Pancreas (tissue), 10 donors: ENCODE measurements around the gene STAC3. TPM values are rescaled to one million over a fixed set of nuclear protein-coding genes. Genes with fewer than 3 reads are reported as not detected.

Experiments
- ATAC-seq, 4 donors: fragments of 200-7000 bp; cut with Tn5 transposase; one replicate each; pipeline versions ENCODE4 v1.8.0 to v1.9.1; 2020; ENCODE audit warnings: mild to moderate bottlenecking in 4 of 4, moderate library complexity in 4 of 4
- DNase-seq, 6 donors: peaks; one replicate each; pipeline ENCODE4 v3.0.0-alpha.2; 2020
- FAIRE-seq: peaks from 2 replicates; lab custom pipeline; 2012; peaks lifted over from hg19 to GRCh38; lab: Jason Lieb, UNC
- H3K27ac ChIP-seq, 4 donors: fragments of 200-600 bp; sonication (generic); 1 replicate in 3 of 4; 2 replicates in 1 of 4; pipeline versions ENCODE4 v1.5.0 to v1.8.0; 2020
- H3K27me3 ChIP-seq, 4 donors: fragments of 200-600 bp; one replicate each; pipeline ENCODE4 v1.8.0; 2021
- H3K36me3 ChIP-seq, 3 donors: fragments of 200-600 bp; sonication (generic) in 1 of 3; one replicate each; pipeline versions ENCODE4 v1.5.0 to v1.8.0; 2020 to 2021
- H3K4me1 ChIP-seq, 3 donors: fragments of 200-600 bp; one replicate each; pipeline ENCODE4 v1.8.0; 2021
- H3K4me3 ChIP-seq, 4 donors: fragments of 200-600 bp; sonication (generic) in 2 of 4; one replicate each; pipeline versions ENCODE4 v1.5.0 to v1.8.0; 2020 to 2021
- H3K9me3 ChIP-seq, 4 donors: fragments of 200-600 bp; one replicate each; pipeline ENCODE4 v1.8.0; 2021
- WGBS, 2 donors: extraction: QIAGEN DNeasy Blood & Tissue Kit; methylation state at CpG; one replicate each; pipeline ENCODE4 v1.1.7; 2013; 5-methylcytosine and 5-hydroxymethylcytosine counted together
- intact Hi-C, 3 donors: fragments of 100-400 bp; cut with DNase I; formaldehyde crosslinking; loops; one replicate each; pipeline versions ENCODE4 v1.11.1 to v1.14.2; 2022
- polyA plus RNA-seq, 2 donors: library from polyadenylated mRNA; stranded (reverse); fragments of 200-250 nt; gene quantifications; one replicate each; pipeline ENCODE4 v1.2.3, GENCODE V29; 2013
- total RNA-seq, 6 donors: library from RNA; stranded (reverse); fragmentation: NEBNext Ultra II Directional in 4 of 6; extraction: Animal tissue kit (Norgen Biotek cat#: 25700) in 4 of 6; gene quantifications; one replicate each; pipeline versions ENCODE4 v1.2.1 to v1.2.4, GENCODE V29; 2021 to 2023
- TF ChIP-seq, protein P1 (sequence below), 4 donors: fragments of 200-600 bp; sonication (generic) in 3 of 4; IDR thresholded peaks; one replicate each; pipeline versions ENCODE4 v1.5.0 to v1.8.0; 2021; ENCODE audit warnings: antibody characterized with exemption in 4 of 4
- donor health status: healthy with polysubstance abuse.
- donor health status: DM: no; HTN: no; CAD: no; lungs with moderate emphysema.
- donor health status: DM: no; HTN: no; CAD: no.
- donor health status: control.
- donor health status: control.
- donor health status: Bipolar disorder and iron deficiency.
- donor health status: DM: yes; HTN: yes; CAD: no.
- donor health status: DM: no; HTN: no; CAD: no.
- donor health status: DM: no; HTN: no; CAD: no.
- donor health status: DM: yes; HTN: yes; CAD: no.

STAC3 gene
- total and polyA plus RNA-seq, 8 donors = 0.46 to 3.0 (median 1.1) TPM

DNA sequence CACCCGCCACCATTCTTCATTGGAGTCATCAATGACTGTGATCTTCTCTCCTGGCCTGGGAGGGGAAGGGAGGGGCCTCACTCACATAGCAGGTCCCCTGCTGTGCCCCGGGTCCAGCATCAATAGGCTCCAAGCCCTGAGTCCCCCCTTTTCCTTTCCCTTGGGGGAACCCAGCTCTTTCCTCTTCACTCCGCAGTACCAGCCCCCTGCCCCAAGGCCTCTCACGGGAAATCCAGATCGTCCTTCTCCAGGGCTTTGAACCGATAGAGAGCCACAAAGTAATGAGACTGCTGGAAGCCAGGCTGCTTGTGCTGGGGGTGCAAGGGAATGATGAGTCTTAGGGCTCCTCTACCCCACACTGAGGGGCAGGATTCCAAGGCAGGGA, 6.7 kb downstream of the STAC3 start:
- Histone ChIP-seq H3K4me3 (no peak overlapping the region), H3K27ac (no peak overlapping the region), H3K36me3 (no peaks in the 10 kb centered on the region), H3K4me1 (peaks cover 0 to 22% (median 3%) of the 10 kb centered on the region in 3 donors), H3K27me3 (peaks cover 0 to 4% (median 0%) of the 10 kb centered on the region in 4 donors), H3K9me3 (no peaks in the 10 kb centered on the region)
- intact Hi-C loops = no loop called here
- FAIRE-seq (no peak), DNase-seq (peak in 1 of 6 donors; percentile 39), ATAC-seq (no peak)
- 32 to 36% methylated on average over 6 of the region's 6 CpGs for WGBS, 2 donors
- TF ChIP-seq, protein P1, sequence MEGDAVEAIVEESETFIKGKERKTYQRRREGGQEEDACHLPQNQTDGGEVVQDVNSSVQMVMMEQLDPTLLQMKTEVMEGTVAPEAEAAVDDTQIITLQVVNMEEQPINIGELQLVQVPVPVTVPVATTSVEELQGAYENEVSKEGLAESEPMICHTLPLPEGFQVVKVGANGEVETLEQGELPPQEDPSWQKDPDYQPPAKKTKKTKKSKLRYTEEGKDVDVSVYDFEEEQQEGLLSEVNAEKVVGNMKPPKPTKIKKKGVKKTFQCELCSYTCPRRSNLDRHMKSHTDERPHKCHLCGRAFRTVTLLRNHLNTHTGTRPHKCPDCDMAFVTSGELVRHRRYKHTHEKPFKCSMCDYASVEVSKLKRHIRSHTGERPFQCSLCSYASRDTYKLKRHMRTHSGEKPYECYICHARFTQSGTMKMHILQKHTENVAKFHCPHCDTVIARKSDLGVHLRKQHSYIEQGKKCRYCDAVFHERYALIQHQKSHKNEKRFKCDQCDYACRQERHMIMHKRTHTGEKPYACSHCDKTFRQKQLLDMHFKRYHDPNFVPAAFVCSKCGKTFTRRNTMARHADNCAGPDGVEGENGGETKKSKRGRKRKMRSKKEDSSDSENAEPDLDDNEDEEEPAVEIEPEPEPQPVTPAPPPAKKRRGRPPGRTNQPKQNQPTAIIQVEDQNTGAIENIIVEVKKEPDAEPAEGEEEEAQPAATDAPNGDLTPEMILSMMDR (IDR thresholded peaks at IDR 0.05) = no peak

- H3K27me3 ChIP-seq = peaks cover 0 to 4% (median 0%) of the 10 kb centered on the region in 4 donors
- TF ChIP-seq, protein P1 (IDR thresholded peaks at IDR 0.05) = peak; percentile 64 to 81 (median 74)
- H3K4me1 ChIP-seq = peaks cover 0 to 25% (median 3%) of the 10 kb centered on the region in 3 donors
- intact Hi-C loops = loop anchor here in 1 of 3 donors (2.0 kb wide), 1 partner anchor 35 kb away; no protein-coding TSS in a partner anchor
- no peaks in the 10 kb centered on the region for H3K36me3 ChIP-seq
- FAIRE-seq (no peak), ATAC-seq (peak; percentile 57 to 70 (median 66)), DNase-seq (peak; percentile 64 to 92 (median 84))
- no peak overlapping the region for H3K27ac ChIP-seq
- 5 to 7% methylated on average over 41 of the region's 41 CpGs for WGBS, 2 donors
- no peaks in the 10 kb centered on the region for H3K9me3 ChIP-seq
- peak overlapping the region; percentile 11 to 54 (median 22) for H3K4me3 ChIP-seq
These were observed 7.3 kb downstream of the STAC3 start for GRCh38 chr12:57243521-57244311.

DNA sequence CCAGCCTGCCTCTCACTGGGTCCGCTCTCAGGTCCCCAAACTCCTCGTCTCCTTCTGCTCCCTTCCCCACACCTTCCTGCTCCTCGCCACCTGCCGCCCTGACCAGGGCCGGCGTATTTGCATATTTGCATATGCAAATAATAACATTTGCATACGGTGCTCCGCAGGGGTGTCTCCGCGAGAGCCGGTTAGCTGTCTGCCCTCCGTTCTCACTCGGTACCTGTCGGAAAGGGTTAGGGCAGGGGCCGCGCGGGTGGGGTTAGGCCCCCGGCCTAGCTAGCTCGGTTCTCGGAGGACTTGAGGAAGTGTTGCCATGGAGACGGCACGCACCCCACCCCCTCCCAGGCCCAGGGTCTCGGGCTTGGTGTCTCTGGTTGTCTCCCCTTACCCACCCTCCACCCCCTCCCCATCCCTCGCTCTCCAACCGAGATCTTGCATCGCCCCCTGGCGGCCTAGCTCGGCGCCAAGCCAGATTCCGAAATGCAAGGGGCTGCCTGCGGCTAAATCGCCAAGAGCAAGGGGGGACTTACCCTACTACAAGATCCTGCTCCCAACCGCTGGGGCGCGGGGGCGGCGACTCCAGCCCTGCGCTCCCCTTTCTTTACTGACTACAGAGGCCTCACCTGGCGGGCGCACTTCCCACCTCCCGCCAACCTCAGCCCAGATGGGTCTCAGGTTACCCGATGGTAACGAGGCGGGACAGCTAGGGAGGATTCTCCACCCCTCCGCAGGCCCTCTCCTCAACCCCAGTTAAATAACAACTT, 8.1 kb downstream of the STAC3 start:
- 1% methylated on average over 45 of the region's 45 CpGs for WGBS, 2 donors
- ATAC-seq (peak; percentile 32 to 56 (median 54)), DNase-seq (peak; percentile 48 to 87 (median 75)), FAIRE-seq (no peak)
- Histone ChIP-seq H3K36me3 (no peaks in the 10 kb centered on the region), H3K27ac (no peak overlapping the region), H3K4me1 (peaks cover 0 to 32% (median 3%) of the 10 kb centered on the region in 3 donors), H3K4me3 (peak overlapping the region in 3 of 4 donors; percentile 11 to 54 (median 34)), H3K9me3 (no peaks in the 10 kb centered on the region), H3K27me3 (peaks cover 0 to 4% (median 0%) of the 10 kb centered on the region in 4 donors)
- TF ChIP-seq, protein P1 (IDR thresholded peaks at IDR 0.05) = peak in 2 of 4 donors; percentile 40 to 47
- intact Hi-C loops = loop anchor here in 1 of 3 donors (2.0 kb wide), 1 partner anchor 34 kb away; no protein-coding TSS in a partner anchor

GRCh38 chr12:57242329-57242690, 8.7 kb downstream of the STAC3 start:
- no peak overlapping the region for H3K27ac ChIP-seq
- DNase-seq = peak; percentile 58 to 91 (median 76)
- H3K4me1 ChIP-seq = peaks cover 0 to 34% (median 3%) of the 10 kb centered on the region in 3 donors
- peak; percentile 26 to 35 (median 28) for ATAC-seq
- no peaks in the 10 kb centered on the region for H3K9me3 ChIP-seq
- no peaks in the 10 kb centered on the region for H3K36me3 ChIP-seq
- peaks cover 0 to 4% (median 0%) of the 10 kb centered on the region in 4 donors for H3K27me3 ChIP-seq
- 1 to 2% methylated on average over 11 to 18 of the region's 18 CpGs for WGBS, 2 donors
- peak overlapping the region in 2 of 4 donors; percentile 34 to 54 for H3K4me3 ChIP-seq
- no peak for FAIRE-seq
- intact Hi-C loops = loop anchor here in 1 of 3 donors (2.0 kb wide), 1 partner anchor 34 kb away; no protein-coding TSS in a partner anchor
- TF ChIP-seq, protein P1 (IDR thresholded peaks at IDR 0.05) = no peak
